Right ventricle myocardium inferior (tissue), 1 donor: ENCODE measurements around the gene TRIM37. TPM values are rescaled to one million over a fixed set of nuclear protein-coding genes. Genes with fewer than 3 reads are reported as not detected.
"Not testable (repeated sequence)": the region's sequence is repeated elsewhere in the genome, so short reads cannot be mapped to it uniquely, and the experiment has no call there.

Source experiments
- ATAC-seq: fragments of 200-7000 bp; cut with Tn5 transposase; one replicate; pipeline ENCODE4 v1.9.1; 2020; ENCODE audit warnings: mild to moderate bottlenecking, moderate library complexity
- DNase-seq: peaks from one replicate; pipeline ENCODE4 v3.0.0; 2021; ENCODE audit errors: missing footprints
- intact Hi-C: fragments of 100-400 bp; cut with DNase I; formaldehyde crosslinking; loops from one replicate; pipeline ENCODE4 v1.11.0; 2022
- long read RNA-seq: library from polyadenylated mRNA; unstranded; transcript quantifications from one replicate; pipeline ENCODE4 v2.0.0, GENCODE V29; 2021
- total RNA-seq: library from RNA; stranded (reverse); fragmentation: NEBNext Ultra II Directional; extraction: Animal tissue kit (Norgen Biotek cat#: 25700); gene quantifications from one replicate; pipeline ENCODE4 v1.2.1, GENCODE V29; 2021
- donor health status: DM: no; HTN: yes; CAD: no; lungs with severe emphysema.

TRIM37 gene
- total RNA-seq, result 20.2 TPM
- long read RNA-seq, full-length matches to known transcripts, result 17 of 20 reads
- long read RNA-seq, partial matches to known transcripts, result 0 of 20 reads
- long read RNA-seq, other reads (novel, unspliced or antisense), result 3 of 20 reads

DNA sequence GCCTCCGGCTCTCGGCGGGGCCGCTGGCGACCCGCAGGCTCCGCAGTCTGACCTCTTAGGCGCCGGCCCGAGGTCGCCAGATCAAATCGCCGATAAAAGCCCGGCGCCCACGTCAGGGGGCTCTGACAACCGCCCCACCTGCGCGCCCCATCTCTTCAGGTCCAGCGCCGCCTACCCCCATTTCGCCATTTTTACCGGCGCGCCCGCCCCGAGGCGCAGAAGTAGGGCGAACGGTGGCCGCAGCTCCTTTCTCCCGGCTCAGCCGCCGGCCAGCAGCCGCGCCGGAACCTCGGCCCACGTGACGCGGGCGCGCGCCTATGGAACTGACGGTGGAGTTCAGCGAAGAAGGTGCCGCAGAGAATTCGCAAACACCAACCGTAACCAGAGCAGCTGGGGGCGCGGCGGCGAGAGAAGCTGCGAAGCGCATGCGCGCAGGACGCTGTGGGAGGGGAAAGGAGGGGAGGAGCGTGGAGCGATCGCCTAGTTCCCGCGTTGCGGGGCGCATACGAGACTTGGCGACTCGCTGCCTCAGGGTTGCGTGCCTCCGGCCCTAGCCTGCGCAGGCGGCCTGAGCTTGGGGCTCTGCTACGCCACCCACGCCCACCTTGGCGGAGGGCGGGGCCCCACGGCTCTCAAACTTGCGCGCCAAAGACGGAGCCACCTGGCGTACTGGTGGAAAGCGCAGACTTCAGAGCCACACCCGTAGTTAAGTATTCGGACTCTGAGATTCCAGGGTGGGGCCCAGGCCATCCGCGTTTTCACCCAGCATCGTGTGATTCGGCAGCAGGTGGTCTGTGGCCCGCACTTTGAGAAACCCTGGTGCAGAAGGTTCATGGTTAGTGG is at the start of gene TRIM37:
TRIM37 (minus strand) TSS at position 418 of the 843 bp plus-strand sequence. CDS start 419 bp downstream, outside the sequence.
- intact Hi-C loops, result loop anchor here (10.0 kb wide), 2 partner anchors 48 to 592 kb away; partner anchors contain the start of genes MTMR4, PRR11 and SKA2
- ATAC-seq (peak; percentile 99), DNase-seq (peak; percentile 99)

- DNase-seq (peak; percentile 96), ATAC-seq (peak; percentile 98)
- intact Hi-C loops, result loop anchor here (5.0 to 10.0 kb wide), 3 partner anchors 51 to 638 kb away; partner anchors contain the start of gene TRIM37
Measured at GRCh38 chr17:59155439-59156177, 48.9 kb upstream of the TRIM37 start, which contains the start of gene PRR11. Gene PRR11 (plus strand): TSS chr17:59155746. CDS start chr17:59169753, 14,007 bp downstream.

- ATAC-seq (peak; percentile 97), DNase-seq (peak; percentile 98)
- intact Hi-C loops, result loop anchor here (5.0 to 10.0 kb wide), 3 partner anchors 50 to 638 kb away; partner anchors contain the start of gene TRIM37
Measured at GRCh38 chr17:59154721-59155438, 48.2 kb upstream of the TRIM37 start, which contains the start of gene SKA2. Gene SKA2 (minus strand): TSS chr17:59155186. CDS start chr17:59155163, 23 bp downstream.

GRCh38 chr17:59154292-59154720 is 47.6 kb upstream of the TRIM37 start:
- ATAC-seq, result no peak
- intact Hi-C loops, result loop anchor here (10.0 kb wide), 2 partner anchors 50 to 210 kb away; partner anchors contain the start of gene TRIM37
- no peak for DNase-seq

GRCh38 chr17:59152925-59153324 is 46.2 kb upstream of the TRIM37 start:
- no peak for DNase-seq
- intact Hi-C loops, result loop anchor here (10.0 kb wide), 2 partner anchors 48 to 212 kb away; partner anchors contain the start of gene TRIM37
- no peak for ATAC-seq

- ATAC-seq, result no peak
- intact Hi-C loops, result loop anchor here (10.0 kb wide), 2 partner anchors 47 to 213 kb away; partner anchors contain the start of gene TRIM37
- DNase-seq, result no peak
Measured at GRCh38 chr17:59151591-59151990, 44.9 kb upstream of the TRIM37 start.

GRCh38 chr17:59151006-59151405 is 44.3 kb upstream of the TRIM37 start:
- DNase-seq, result no peak
- no peak for ATAC-seq
- intact Hi-C loops, result loop anchor here (10.0 kb wide), 2 partner anchors 46 to 214 kb away; partner anchors contain the start of gene TRIM37

DNA sequence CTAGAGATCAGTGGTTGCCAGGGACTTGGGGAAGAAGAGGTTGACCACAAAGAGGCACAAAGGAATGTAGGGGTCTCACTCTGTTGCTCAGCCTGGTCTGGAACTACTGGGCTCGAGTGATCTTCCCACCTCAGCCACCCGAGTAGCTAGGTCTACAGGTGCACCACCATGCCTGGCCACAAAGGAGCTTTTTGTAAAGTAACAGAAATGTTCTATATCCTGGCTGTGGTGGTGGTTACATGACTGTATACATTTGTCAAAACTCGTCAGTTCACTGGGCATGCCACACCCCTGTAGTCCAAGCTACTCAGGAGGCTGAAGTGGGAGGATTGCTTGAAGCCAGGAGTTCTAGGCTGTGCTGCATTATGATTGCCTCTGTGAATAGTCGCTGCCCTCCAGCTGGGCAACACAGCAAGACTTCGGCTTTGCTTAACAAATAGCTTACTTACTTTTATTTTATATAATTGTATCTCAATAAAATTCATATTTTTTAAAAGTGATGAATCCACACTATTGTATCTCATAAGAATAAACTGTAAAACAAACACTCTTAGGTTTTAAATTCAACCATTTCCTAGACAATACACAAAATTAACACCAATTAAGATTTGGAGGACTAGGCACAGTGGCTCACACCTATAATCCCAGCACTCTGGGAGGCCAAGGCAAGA is 43.3 kb upstream of the TRIM37 start:
- ATAC-seq, result no peak
- intact Hi-C loops, result loop anchor here (10.0 kb wide), 2 partner anchors 45 to 215 kb away; partner anchors contain the start of gene TRIM37

DNA sequence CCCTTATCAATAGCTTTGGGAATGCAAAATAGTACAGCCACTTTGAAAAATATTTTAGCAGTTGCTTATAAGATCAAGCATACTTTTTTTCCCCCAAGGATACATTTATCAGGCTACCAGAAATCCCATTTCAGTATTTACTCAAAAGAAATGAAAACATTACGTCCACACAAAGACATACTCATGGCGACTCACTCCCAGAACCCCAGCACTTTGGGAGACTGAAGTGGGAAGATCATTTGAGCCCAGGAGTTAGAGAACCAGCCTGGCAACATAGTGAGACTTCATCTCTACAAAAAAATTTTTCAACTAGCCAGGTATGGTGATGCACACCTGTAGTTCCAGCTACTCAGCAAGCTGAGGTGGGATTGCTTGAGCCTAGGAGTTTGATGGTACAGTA is 42.4 kb upstream of the TRIM37 start:
- ATAC-seq, result no peak
- DNase-seq, result no peak
- intact Hi-C loops, result no loop called here

More for the DNA sequence above, 43.3 kb upstream of the TRIM37 start:
- no peak for DNase-seq

GRCh38 chr17:59145571-59146096 is 39.0 kb upstream of the TRIM37 start:
- DNase-seq (no peak), ATAC-seq (no peak)
- intact Hi-C loops, result no loop called here

GRCh38 chr17:59141860-59142259 is 35.2 kb upstream of the TRIM37 start:
- intact Hi-C loops, result no loop called here

DNA sequence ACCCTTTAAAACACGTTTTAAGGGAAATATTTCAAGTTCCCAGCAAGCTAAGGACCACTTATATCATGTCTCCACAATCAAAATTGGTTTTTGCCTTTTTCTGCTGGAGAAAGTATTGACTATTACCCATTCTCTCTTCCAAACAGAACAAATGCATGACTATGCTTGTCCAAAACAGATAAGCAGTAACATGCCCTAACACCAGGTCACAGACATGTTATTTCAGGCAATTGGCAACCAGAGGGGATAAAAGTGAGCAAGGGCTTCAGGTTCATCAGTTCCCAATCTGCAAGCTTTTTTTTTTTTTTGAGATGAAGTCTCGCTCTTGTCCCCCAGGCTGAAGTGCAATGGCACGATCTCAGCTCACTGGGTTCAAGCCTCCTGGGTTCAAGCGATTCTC is 33.3 kb upstream of the TRIM37 start:
- DNase-seq (no peak), ATAC-seq (no peak)
- intact Hi-C loops, result no loop called here

More at GRCh38 chr17:59141860-59142259, 35.2 kb upstream of the TRIM37 start:
- ATAC-seq (no peak), DNase-seq (no peak)

- ATAC-seq, DNase-seq, intact Hi-C loops: not testable (repeated sequence)
Measured at GRCh38 chr17:59138339-59138738, 31.7 kb upstream of the TRIM37 start.

GRCh38 chr17:59131131-59131530 is 24.5 kb upstream of the TRIM37 start:
- ATAC-seq, result no peak
- no peak for DNase-seq
- intact Hi-C loops, result no loop called here

- DNase-seq, result no peak
- intact Hi-C loops, result no loop called here
- ATAC-seq, result no peak
Measured at GRCh38 chr17:59129814-59130213, 23.1 kb upstream of the TRIM37 start.

DNA sequence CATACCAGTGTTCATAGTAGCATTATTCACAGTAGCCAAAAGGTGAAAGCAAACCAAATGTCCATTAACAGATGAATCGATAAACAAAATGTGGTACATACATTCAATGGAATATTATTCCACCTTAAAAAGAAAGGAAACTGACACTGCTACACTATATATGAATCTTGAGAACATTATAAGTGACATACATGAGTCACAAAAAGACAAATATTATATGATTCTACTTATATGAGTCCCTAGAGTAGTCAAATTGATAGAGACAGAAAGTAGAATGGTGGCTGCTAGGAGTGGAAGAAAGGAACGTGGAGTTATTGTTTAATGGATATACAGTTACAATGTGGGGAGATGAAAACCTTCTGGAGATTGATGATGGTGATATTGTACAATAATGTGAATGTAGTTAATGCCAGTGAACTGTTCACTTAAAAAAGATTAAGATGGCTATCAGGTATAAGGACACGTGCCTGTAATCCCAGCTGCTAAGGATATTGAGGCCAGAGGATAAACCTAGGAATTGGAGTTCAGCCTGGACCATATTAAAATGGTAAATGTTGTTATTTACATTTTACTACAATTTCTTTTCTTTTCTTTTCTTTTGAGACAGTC is 20.2 kb upstream of the TRIM37 start:
- ATAC-seq (no peak), DNase-seq (no peak)
- intact Hi-C loops, result no loop called here

DNA sequence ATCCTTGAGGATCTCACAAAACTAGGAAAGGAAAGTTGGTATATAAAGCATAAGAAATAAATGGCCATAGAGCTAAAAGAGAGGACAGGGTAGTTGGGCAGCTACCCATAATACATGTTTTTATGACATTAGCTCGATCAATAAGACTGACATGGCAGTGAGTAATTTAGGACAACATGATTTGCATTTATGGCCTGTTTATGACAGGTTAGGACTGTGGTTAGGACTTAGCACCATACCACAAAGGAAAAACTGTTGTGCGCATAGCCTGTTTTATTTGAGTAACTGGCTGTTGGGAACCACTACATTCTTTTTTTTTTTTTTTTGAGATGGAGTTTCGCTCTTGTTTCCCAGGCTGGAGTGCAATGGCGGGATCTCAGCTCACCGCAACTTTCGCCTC is 18.0 kb upstream of the TRIM37 start:
- no peak for ATAC-seq
- intact Hi-C loops, result no loop called here
- no peak for DNase-seq
